GM18520 (cell line): ENCODE results near the gene INTS11.
"Not testable (repeated sequence)": the region's sequence is repeated elsewhere in the genome, so short reads cannot be mapped to it uniquely, and the experiment has no call there.

Source experiments
- ATAC-seq: cut with Tn5 transposase; IDR thresholded peaks from one replicate; pipeline ENCODE4 v1.9.1; 2021; ENCODE audit not compliant: unreplicated experiment

The INTS11 gene

GRCh38 chr1:1331068-1331965 is 6.9 kb upstream of the INTS11 start, which contains the start of gene TAS1R3:
Gene TAS1R3 (plus strand): TSS chr1:1331280. CDS start chr1:1331346, 66 bp downstream.
- no peak for ATAC-seq

- no peak for ATAC-seq
These were observed 6.1 kb upstream of the INTS11 start for GRCh38 chr1:1330366-1331067.

- no peak for ATAC-seq
These were observed 5.1 kb upstream of the INTS11 start for GRCh38 chr1:1329304-1330210.

- no peak for ATAC-seq
These were observed 3.8 kb upstream of the INTS11 start for GRCh38 chr1:1328254-1328653.

- ATAC-seq = no peak
These were observed 2.8 kb upstream of the INTS11 start for GRCh38 chr1:1327291-1327690.

DNA sequence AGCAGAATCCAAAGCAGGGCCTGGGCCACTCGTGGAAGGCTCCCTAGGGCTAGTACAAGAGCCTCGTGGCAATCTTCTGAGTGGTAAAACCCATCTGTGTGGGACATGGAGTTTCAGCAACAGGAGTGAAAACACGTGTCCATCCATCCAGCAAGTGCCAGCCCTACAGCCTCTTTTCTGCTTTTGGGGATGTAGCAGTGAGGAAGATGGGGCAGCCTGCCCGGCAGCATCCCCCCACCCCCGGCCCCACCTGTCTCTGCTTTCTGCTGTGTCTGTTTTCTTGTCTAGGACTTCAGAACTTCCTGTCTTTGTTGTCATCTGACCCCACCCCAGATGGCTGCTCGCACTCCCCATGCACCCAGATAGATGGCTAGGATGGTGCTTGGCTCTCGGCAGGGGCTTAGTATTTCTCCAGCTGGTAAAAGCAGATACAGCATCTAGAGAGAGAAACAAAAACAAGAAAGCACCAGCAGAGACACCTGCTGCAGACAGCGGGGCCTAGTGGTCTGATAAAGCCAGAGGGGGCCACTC is 1.7 kb upstream of the INTS11 start:
- ATAC-seq = no peak

DNA sequence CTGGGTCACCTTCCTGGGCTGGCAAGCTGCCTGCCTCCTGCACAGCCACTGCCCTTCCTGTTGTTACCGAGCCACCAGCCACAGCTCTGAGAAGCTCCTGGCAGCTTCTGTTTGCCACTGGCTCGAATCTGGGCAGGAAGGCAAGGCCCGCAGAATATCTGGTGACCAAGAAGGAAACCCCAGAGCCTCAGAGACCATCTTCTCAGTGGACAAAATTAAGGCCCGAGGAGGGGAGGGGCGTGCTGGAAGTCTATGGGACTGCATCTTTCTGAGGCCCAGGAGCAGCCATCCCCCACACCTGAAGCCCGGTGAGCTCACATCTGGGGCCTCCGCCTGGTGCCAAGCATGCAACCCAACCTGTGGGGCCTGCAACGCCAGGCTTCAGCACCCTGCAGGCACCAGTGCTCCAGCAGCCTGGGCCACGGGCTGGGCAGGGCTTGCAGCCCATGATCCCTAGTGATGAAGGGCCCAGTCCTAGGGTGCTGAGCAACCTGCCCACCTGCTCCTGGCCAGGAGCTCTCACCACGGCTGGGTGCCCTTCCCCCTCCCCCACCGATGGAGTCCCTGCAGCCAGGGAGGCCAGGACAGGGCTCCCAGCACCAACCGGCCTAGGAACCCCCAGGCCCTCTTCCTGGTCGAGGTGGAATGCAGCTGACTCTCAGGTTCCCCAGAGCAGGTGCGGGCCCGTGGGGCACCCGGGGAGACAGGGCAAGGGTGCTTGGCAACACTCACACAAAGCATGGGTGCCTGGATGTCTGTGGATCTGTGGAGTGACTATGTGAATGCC is 1.0 kb upstream of the INTS11 start:
- no peak for ATAC-seq

DNA sequence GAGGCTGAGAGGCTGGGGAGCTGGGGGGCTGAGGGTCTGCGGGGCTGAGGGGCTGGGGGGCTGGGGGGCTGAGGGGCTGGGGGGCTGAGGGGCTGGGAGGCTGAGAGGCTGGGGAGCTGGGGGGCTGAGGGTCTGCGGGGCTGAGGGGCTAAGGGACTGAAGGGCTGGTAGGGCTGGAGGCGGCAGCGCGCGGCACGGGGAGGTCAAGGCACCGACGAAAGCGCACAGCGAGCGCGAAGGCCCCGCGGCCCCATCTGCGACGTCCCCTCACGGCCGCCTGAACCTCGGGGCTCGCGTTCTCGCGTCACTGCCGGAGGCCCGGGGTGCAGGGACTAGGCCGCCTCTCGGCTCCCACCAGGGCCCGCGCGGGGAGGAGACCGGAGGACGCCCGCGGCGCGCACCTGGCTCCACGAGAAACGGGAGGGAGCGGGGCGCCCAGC is 356 bp downstream of the INTS11 start:
- no peak for ATAC-seq

DNA sequence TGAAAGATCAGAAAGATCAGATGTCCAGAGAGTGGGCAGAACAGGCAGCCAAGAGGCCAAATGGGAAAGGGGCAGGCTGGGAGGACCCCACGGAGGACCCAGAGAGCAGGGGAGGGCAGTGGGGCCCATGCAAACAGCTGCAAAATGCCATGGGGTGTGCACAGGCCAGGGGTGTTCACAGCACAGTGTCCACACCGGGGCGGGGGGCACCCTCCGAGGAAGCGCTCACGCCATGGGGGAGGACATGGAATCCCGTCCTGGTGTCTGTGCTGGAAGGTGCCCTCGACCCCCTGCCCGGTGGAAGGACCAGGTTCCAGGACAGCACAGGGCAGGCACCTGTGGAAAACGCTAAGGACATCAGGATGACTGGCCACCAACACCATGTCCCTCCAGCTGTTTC is 1.5 kb downstream of the INTS11 start:
- no peak for ATAC-seq

GRCh38 chr1:1322418-1322817 is 2.0 kb downstream of the INTS11 start:
- no peak for ATAC-seq

DNA sequence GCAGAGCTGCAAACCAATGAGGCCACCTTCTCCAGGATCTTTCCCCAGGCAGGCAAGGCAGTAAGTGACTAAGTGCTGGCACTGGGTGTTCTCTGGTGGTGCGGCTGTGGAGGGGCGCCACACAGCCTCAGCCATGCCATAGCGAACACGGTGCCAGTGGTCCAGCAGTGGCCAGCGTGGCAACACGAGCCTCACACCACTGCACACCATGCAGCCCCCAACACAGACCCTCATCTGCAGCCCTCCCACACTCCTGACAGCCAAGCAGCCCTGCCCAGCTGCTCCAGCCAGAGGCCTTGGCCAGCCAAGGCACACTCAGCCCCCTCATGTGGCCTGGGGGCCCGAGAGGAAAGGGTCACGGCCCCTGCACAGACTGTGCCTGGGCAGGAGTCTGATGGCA is 3.0 kb downstream of the INTS11 start:
- no peak for ATAC-seq

GRCh38 chr1:1320666-1321448 is 3.6 kb downstream of the INTS11 start:
- ATAC-seq = no peak

DNA sequence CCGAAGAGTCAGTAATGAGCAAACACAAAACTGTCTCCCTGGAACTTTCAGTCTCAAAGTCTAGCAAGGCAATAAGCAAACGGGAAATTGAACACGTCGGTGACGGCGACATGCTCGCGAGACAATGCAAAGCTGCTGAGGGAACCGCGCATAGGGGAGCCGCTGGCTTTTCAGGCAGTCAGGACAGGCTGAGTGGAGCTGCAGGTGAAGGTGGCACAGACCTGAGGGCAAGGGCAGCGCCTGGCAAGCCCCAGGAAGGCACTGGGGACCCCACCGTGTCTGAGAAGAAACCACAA is 4.9 kb downstream of the INTS11 start:
- ATAC-seq = no peak

DNA sequence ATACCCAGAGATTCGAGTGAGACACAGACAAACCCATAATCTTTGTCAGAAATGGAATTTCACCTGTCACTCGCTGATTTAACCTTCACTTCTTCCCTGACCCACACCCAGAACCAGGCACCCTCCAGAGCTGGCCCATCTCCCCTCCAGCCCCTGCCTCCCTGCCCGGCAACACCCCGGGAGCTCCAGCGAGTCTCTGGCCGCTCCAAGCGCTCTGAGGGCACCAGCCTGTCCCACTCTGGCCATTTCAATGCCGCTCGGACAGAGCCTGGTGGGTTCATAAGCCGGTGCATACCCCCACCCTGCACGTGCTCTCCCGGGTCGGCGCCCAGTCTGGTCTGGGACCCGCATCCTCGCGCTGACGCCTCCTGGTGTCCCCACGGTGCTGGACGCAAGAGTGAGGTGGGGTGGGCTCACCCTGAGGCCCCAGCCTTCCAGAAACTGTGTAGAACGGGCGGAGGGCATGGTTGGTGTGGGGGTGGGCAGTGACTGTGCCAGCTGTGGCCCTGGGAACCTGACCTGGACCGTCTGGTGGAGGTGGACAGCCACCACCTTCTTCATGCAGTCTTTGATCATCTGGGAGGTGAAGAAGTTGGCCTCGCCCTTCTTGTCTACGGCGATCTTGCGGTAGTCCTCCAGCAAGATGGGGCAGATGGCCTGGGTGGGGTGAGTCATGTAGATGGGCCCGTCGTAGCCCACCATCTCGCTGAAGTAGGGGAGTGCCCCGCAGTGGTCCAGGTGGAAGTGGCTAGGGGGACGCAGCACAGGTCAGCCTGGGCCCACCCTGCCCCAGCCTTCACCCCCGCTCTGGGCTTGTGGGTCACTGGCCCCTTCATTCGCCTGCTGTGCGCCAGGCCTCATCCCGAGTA is 5.4 kb downstream of the INTS11 start:
- no peak for ATAC-seq

- no peak for ATAC-seq
These were observed 6.3 kb downstream of the INTS11 start for GRCh38 chr1:1318131-1318652.

DNA sequence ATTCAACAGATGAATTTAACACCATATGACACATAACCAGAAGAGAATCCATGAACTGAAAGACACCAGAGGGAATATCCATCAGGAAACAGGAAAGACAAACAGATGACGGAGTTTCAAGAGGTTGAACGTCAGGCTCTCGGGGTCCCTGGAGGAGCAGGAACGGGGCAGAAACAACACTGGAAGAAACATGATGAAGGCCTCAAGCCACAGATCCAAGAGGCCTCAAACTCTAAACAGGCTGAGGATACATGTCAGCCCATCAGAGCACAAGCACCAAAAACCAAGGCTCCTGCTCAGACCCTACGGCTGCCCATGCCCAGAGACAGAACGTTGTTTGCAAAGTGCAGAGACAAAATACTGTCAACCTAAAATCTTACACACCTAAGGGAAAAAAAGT is 7.0 kb downstream of the INTS11 start:
- ATAC-seq = no peak

DNA sequence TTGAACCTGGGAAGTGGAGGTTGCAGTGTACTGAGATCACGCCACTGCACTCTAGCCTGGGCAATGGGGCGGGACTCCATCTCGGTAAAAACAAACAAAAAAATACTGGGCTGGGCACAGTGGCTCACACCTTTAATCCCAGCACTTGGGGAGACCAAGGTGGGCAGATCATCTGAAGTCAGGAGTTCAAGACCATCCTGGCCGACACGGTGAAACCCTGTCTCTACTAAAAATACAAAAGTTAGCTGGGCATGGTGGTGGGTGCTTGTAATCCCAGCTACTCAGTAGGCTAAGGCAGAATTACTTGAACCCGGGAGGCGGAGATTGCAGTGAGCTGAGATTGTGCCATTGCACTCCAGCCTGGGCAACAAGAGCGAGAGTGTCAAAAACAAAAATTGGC is 8.3 kb downstream of the INTS11 start:
- not testable (repeated sequence) for ATAC-seq

GRCh38 chr1:1315435-1315954 is 9.0 kb downstream of the INTS11 start:
- no peak for ATAC-seq
